GM12878 (cell line): ENCODE results near the gene PAPPA. TPM values are rescaled to one million over a fixed set of nuclear protein-coding genes. Genes with fewer than 3 reads are reported as not detected.

Experiments used
- ATAC-seq: fragments of 200-7000 bp; cut with Tn5 transposase; 3 replicates; pipeline ENCODE4 v1.9.1; 2020; ENCODE audit warnings: mild to moderate bottlenecking, moderate library complexity
- BruUV-seq: library from RNA; stranded (reverse); fragments of 400-500 nt; replicated peaks from 2 replicates; lab custom pipeline; 2021; lab: Mats Ljungman, UMichigan
- CTCF ChIA-PET: fragments of 300-600 bp; sonication (Branson Sonifier 250); formaldehyde crosslinking; extraction: SDS; loops from one replicate; lab custom pipeline; 2021; ENCODE audit warnings: inconsistent platforms; lab: Yijun Ruan, JAX
- POLR2A ChIA-PET: fragments of 350-600 bp; formaldehyde crosslinking; extraction: SDS; loops from one replicate; lab custom pipeline; 2021; ENCODE audit warnings: inconsistent platforms; lab: Charles Lee
- RAD21 ChIA-PET: fragments of 300-600 bp; sonication (Branson Sonifier 250); formaldehyde crosslinking; loops from one replicate; lab custom pipeline; 2023; ENCODE audit warnings: antibody characterized with exemption; ENCODE audit not compliant: unreplicated experiment; lab: Charles Lee
- SMC1A ChIA-PET: fragments of 300-600 bp; sonication (Branson Sonifier 250); formaldehyde crosslinking; loops from one replicate; lab custom pipeline; 2023; ENCODE audit not compliant: unreplicated experiment, uncharacterized antibody; lab: Charles Lee
- DNase-seq: peaks from one replicate; pipeline ENCODE4 v3.0.0-alpha.2; 2011; ENCODE audit warnings: low read depth, low spot score
- FAIRE-seq: peaks from 3 replicates; lab custom pipeline; 2011; peaks lifted over from hg19 to GRCh38; lab: Jason Lieb, UNC
- H2AFZ ChIP-seq: 2 replicates; pipeline ENCODE4 v1.6.0; 2011; ENCODE audit warnings: low read depth, low read length, control low read depth; ENCODE audit not compliant: control insufficient read depth
- H3K27ac ChIP-seq: 2 replicates; pipeline ENCODE4 v1.5.1; 2011; ENCODE audit warnings: control low read depth; ENCODE audit not compliant: control insufficient read depth, insufficient read depth
- H3K27me3 ChIP-seq, 2 experiments: replicated peaks in 1 of 2; 2 replicates each; pipeline versions ENCODE4 v1.6.0 to v1.6.1; 2011; ENCODE audit warnings: low read length in 1 of 2; ENCODE audit not compliant: control insufficient read depth in 2 of 2, insufficient read depth in 2 of 2
- H3K36me3 ChIP-seq, 2 experiments: 2 replicates each; pipeline ENCODE4 v1.5.1; 2011; ENCODE audit warnings: low read length in 1 of 2; ENCODE audit not compliant: control insufficient read depth in 2 of 2, insufficient read depth in 2 of 2
- H3K4me1 ChIP-seq: 2 replicates; pipeline ENCODE4 v1.6.1; 2011; ENCODE audit warnings: mild to moderate bottlenecking, low read length, moderate library complexity, mixed read lengths; ENCODE audit not compliant: control insufficient read depth, insufficient read depth
- H3K4me2 ChIP-seq: 2 replicates; pipeline ENCODE4 v1.6.0; 2011; ENCODE audit warnings: control low read depth; ENCODE audit not compliant: control insufficient read depth, insufficient read depth
- H3K4me3 ChIP-seq: fragments of 200-600 bp; sonication (generic); 2 replicates; pipeline ENCODE4 v1.5.1; 2016
- H3K79me2 ChIP-seq: 2 replicates; pipeline ENCODE4 v1.6.0; 2011; ENCODE audit warnings: low read length; ENCODE audit not compliant: control insufficient read depth, insufficient read depth
- H3K9ac ChIP-seq: 2 replicates; pipeline ENCODE4 v1.8.0; 2011; ENCODE audit warnings: low read length, control low read depth, mixed read lengths; ENCODE audit not compliant: control insufficient read depth, insufficient read depth
- H3K9me3 ChIP-seq: replicated peaks from 3 replicates; pipeline ENCODE4 v1.5.1; 2011; ENCODE audit warnings: mild to moderate bottlenecking, low read length; ENCODE audit not compliant: control insufficient read depth, insufficient read depth
- H4K20me1 ChIP-seq: 2 replicates; pipeline ENCODE4 v1.6.0; 2011; ENCODE audit not compliant: control insufficient read depth, insufficient read depth
- CBX5 ChIP-seq: sonication (generic); IDR thresholded peaks from 2 replicates; pipeline ENCODE4 v1.6.1; 2016; ENCODE audit warnings: low read depth, moderate library complexity, mild to moderate bottlenecking, inconsistent platforms
- FOXK2 ChIP-seq: fragments of 450-650 bp; IDR thresholded peaks from 2 replicates; pipeline ENCODE4 v1.6.1; 2017; ENCODE audit warnings: mild to moderate bottlenecking, moderate library complexity
- HDAC2 ChIP-seq: fragments of 200-600 bp; sonication (generic); IDR thresholded peaks from 2 replicates; pipeline ENCODE4 v1.6.1; 2017
- IRF4 ChIP-seq: IDR thresholded peaks from 2 replicates; pipeline ENCODE4 v1.6.1; 2011; ENCODE audit warnings: low read depth, low read length
- NFYA ChIP-seq: IDR thresholded peaks from 2 replicates; pipeline ENCODE4 v1.6.1; 2011; ENCODE audit warnings: low read depth, mild to moderate bottlenecking, low read length, improper control_type of control experiment, borderline replicate concordance
- PKNOX1 ChIP-seq: fragments of 450-650 bp; IDR thresholded peaks from 2 replicates; pipeline ENCODE4 v1.6.1; 2016; ENCODE audit warnings: mild to moderate bottlenecking
- SMAD1 ChIP-seq: fragments of 450-650 bp; IDR thresholded peaks from 2 replicates; pipeline ENCODE4 v1.6.1; 2018; ENCODE audit warnings: mild to moderate bottlenecking, low read depth; ENCODE audit not compliant: partially characterized antibody
- WGBS: methylation state at CpG from one replicate; pipeline ENCODE4 v1.1.6; 2016; ENCODE audit warnings: low lambda C conversion rate; ENCODE audit not compliant: insufficient replicate concordance, insufficient coverage; ENCODE audit errors: missing lambda C conversion rate; 5-methylcytosine and 5-hydroxymethylcytosine counted together
- in situ Hi-C: fragments of 300-500 bp; cut with MboI; formaldehyde crosslinking; loops from 9 replicates; pipeline ENCODE4 v1.14.3; 2018; ENCODE audit warnings: mixed read lengths
- intact Hi-C: fragments of 100-400 bp; cut with micrococcal nuclease; formaldehyde crosslinking; loops from one replicate; pipeline ENCODE4 v1.14.2; 2022; ENCODE audit not compliant: unreplicated experiment
- polyA plus RNA-seq, 11 experiments: library from polyadenylated mRNA; depleted of rRNA in 4 of 11; unstranded in 6 of 11; stranded (reverse) in 5 of 11; fragments of >200 nt; fragmentation: Nextera tagmentation in 4 of 11; fragmentation: Illumina TruSeq in 1 of 11; extraction: Ambion mirVana in 4 of 11; extraction: Trizol in 1 of 11; gene quantifications; 1 replicate in 1 of 11; 2 replicates in 10 of 11; pipeline versions ENCODE4 v1.2.1 to v1.2.3, GENCODE V29; 2011 to 2016; ENCODE audit warnings: inconsistent platforms in 2 of 11, missing spikeins in 2 of 11, low read depth in 1 of 11
- total RNA-seq, 4 experiments: library from RNA; depleted of rRNA in 3 of 4; stranded (reverse); fragments of >200 nt in 3 of 4; fragmentation: Illumina TruSeq in 1 of 4; extraction: Trizol in 1 of 4; gene quantifications; 2 replicates each; pipeline versions ENCODE4 v1.2.1 to v1.2.3, GENCODE V29; 2013 to 2021

The PAPPA gene
- total and polyA plus RNA-seq, 10 of the 15 experiments (the other 5 are each of a cell fraction or from before 2014, with no cell fraction given): under 0.01 to 0.19 (median 0.02) TPM; not detected in 4

GRCh38 chr9:116172216-116172615 lies 18.6 kb downstream of the PAPPA start:
- in situ Hi-C loops (no loop called here), intact Hi-C loops (no loop called here)
- Histone ChIP-seq H2AFZ (no peak overlapping the region), H3K4me2 (no peak overlapping the region), H3K9ac (no peak overlapping the region), H3K27me3 (no peaks in the 10 kb centered on the region), H3K79me2 (no peaks in the 10 kb centered on the region), H3K27ac (no peak overlapping the region), H3K9me3 (no peaks in the 10 kb centered on the region), H3K4me1 (no peaks in the 10 kb centered on the region), H4K20me1 (no peaks in the 10 kb centered on the region), H3K36me3 (no peaks in the 10 kb centered on the region), H3K4me3 (no peak overlapping the region)
- no TSS peak for BruUV-seq
- TF ChIP-seq NFYA (no peak), IRF4 (no peak), PKNOX1 (no peak), CBX5 (no peak), SMAD1 (no peak), FOXK2 (no peak)
- DNase-seq (no peak), ATAC-seq (no peak), FAIRE-seq (no peak)
- RAD21 ChIA-PET: no interaction called here
- SMC1A ChIA-PET: no interaction called here
- CTCF ChIA-PET: no interaction called here
- POLR2A ChIA-PET: no interaction called here
- WGBS: 3% methylated on average over 2 of the region's 2 CpGs

GRCh38 chr9:116174347-116174746 lies 20.8 kb downstream of the PAPPA start:
- Histone ChIP-seq H3K27ac (no peak overlapping the region), H3K9ac (no peak overlapping the region), H3K9me3 (no peaks in the 10 kb centered on the region), H4K20me1 (no peaks in the 10 kb centered on the region), H3K4me1 (no peaks in the 10 kb centered on the region), H3K4me3 (no peak overlapping the region), H2AFZ (no peak overlapping the region), H3K4me2 (no peak overlapping the region), H3K79me2 (no peaks in the 10 kb centered on the region), H3K27me3 (no peaks in the 10 kb centered on the region), H3K36me3 (no peaks in the 10 kb centered on the region)
- ChIA-PET CTCF (no interaction called here), POLR2A (no interaction called here), RAD21 (no interaction called here), SMC1A (interaction anchor here (0.6 kb wide), 1 partner anchor 19 kb away, joined by 3 read pairs; no protein-coding TSS in a partner anchor)
- intact Hi-C loops: no loop called here
- no TSS peak for BruUV-seq
- WGBS: 0% methylated on average over 1 of the region's 1 CpG
- DNase-seq (no peak), FAIRE-seq (no peak), ATAC-seq (no peak)
- in situ Hi-C loops: no loop called here
- TF ChIP-seq HDAC2: no peak
